HEK293T (cell line): ENCODE data around the gene LRRC75A.

Experiments
- FOXA1 ChIP-seq: fragments of 450-650 bp; IDR thresholded peaks from 2 replicates; pipeline ENCODE4 v1.6.1; 2016; ENCODE audit warnings: mild to moderate bottlenecking
- NFRKB ChIP-seq: fragments of 450-650 bp; IDR thresholded peaks from 2 replicates; pipeline ENCODE4 v1.6.1; 2016; ENCODE audit warnings: mild to moderate bottlenecking, moderate library complexity
- SP1 ChIP-seq: fragments of 450-650 bp; IDR thresholded peaks from 2 replicates; pipeline ENCODE4 v1.6.1; 2017
- TARDBP ChIP-seq: fragments of 450-650 bp; IDR thresholded peaks from 2 replicates; pipeline ENCODE4 v1.6.1; 2016

DNA sequence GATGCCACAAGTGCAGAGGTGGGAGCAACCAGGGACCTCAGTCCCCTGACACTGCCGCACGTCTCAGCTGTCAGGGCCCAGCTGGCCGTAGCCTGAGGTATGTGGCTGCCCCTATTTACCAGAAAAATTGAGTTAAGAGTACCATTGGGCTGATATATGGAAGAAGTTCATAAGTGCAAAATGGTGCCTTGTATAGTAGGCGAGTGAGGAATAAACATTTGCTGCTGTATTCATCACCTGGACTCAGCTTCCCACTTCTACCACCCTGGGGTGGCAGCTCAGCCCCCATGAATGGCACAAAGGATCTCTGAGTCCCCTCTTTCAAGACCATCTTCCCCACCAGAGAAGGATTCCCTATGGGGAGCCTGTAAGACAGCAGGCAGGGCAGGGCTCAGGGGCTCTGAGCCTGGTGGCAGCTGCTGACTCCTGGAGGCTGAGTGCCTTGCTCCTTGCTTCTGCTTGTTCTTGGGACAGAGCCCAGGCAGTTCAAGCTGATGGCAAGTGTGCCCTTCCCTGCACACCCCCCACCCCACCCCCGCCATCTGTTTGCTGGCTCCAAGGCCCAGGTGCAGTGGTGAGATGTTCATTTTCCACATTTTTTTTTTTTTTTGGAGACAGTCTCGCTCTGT, 47.6 kb downstream of the LRRC75A start:
- TF ChIP-seq NFRKB = no peak
- no peak for TF ChIP-seq FOXA1
- TF ChIP-seq SP1 = no peak
- no peak for TF ChIP-seq TARDBP
